HepG2 (cell line): ENCODE measurements around the gene GLT1D1. TPM values are rescaled to one million over a fixed set of nuclear protein-coding genes. Genes with fewer than 3 reads are reported as not detected.

Source experiments
- AGO2 ChIP-seq: fragments of 200-400 bp; formaldehyde crosslinking; optimal IDR thresholded peaks from 2 replicates; pipeline ENCODE3; 2017; ENCODE audit warnings: mild to moderate bottlenecking, low read depth, low read length, moderate library complexity
- HNRNPLL ChIP-seq: fragments of 200-400 bp; formaldehyde crosslinking; IDR thresholded peaks from 2 replicates; pipeline ENCODE4 v1.6.1; 2017; ENCODE audit warnings: mild to moderate bottlenecking, low read depth, low read length; ENCODE audit not compliant: poor library complexity, severe bottlenecking
- ONECUT2 ChIP-seq: sonication (generic); formaldehyde crosslinking; IDR thresholded peaks from 2 replicates; pipeline ENCODE4 v1.4.0; 2020; ENCODE audit warnings: missing genetic modification reagents
- SP1 ChIP-seq, 2 experiments: fragments of 450-650 bp in 1 of 2; sonication (generic) in 1 of 2; formaldehyde crosslinking in 1 of 2; IDR thresholded peaks; 2 replicates each; pipeline versions ENCODE4 v1.4.0 to v1.6.1; 2016 to 2020; ENCODE audit warnings: missing genetic modification reagents in 1 of 2
- YY1 ChIP-seq: IDR thresholded peaks from 2 replicates; pipeline ENCODE4 v1.6.1; 2011; ENCODE audit warnings: low read length, low read depth, moderate library complexity, mild to moderate bottlenecking; ENCODE audit not compliant: insufficient read depth, insufficient replicate concordance
- ZNF10 ChIP-seq: sonication (generic); formaldehyde crosslinking; IDR thresholded peaks from 2 replicates; pipeline ENCODE4 v1.4.0; 2020; ENCODE audit warnings: mild to moderate bottlenecking, low read depth, missing genetic modification reagents, borderline replicate concordance
- polyA plus RNA-seq, 8 experiments: library from polyadenylated mRNA; depleted of rRNA in 3 of 8; stranded (reverse) in 7 of 8; unstranded in 1 of 8; fragments of >200 nt; fragmentation: Illumina TruSeq in 4 of 8; extraction: Trizol in 4 of 8; gene quantifications; 2 replicates each; pipeline versions ENCODE4 v1.2.1 to v1.2.3, GENCODE V29; 2011 to 2016; ENCODE audit warnings: low read depth in 4 of 8, missing spikeins in 1 of 8, mixed read lengths in 1 of 8; ENCODE audit not compliant: insufficient read depth in 1 of 8
- total RNA-seq, 5 experiments: library from RNA; depleted of rRNA; stranded (reverse); fragments of >200 nt; fragmentation: Illumina TruSeq; extraction: Trizol; gene quantifications; 2 replicates each; pipeline ENCODE4 v1.2.3, GENCODE V29; 2016; ENCODE audit warnings: low read depth in 1 of 5
- TF ChIP-seq, protein P1 (sequence below): sonication (generic); formaldehyde crosslinking; IDR thresholded peaks from 2 replicates; pipeline ENCODE4 v1.5.1; 2020; ENCODE audit warnings: mild to moderate bottlenecking, missing genetic modification reagents, moderate library complexity

Gene GLT1D1
- total and polyA plus RNA-seq, 2 of the 13 experiments (the other 11 are each of a cell fraction or from before 2014, with no cell fraction given): 0.09 to 0.17 TPM

GRCh38 chr12:128823216-128823915, 29.9 kb upstream of the GLT1D1 start (continued):
- TF ChIP-seq SP1 (IDR thresholded peaks at IDR 0.05) (no peak), SP1 (CRISPR knock-in tag; IDR thresholded peaks at IDR 0.05) (peak; percentile 33; the same call in 1 of the 2 replicates), ZNF10 (CRISPR knock-in tag) (0 out of 2 replicates have a peak, but pooled peaks have one; percentile 61), ONECUT2 (CRISPR knock-in tag) (no peak), YY1 (peak; percentile 26), HNRNPLL (peak; percentile 82), AGO2 (peak; percentile 43)
- TF ChIP-seq, protein P1, sequence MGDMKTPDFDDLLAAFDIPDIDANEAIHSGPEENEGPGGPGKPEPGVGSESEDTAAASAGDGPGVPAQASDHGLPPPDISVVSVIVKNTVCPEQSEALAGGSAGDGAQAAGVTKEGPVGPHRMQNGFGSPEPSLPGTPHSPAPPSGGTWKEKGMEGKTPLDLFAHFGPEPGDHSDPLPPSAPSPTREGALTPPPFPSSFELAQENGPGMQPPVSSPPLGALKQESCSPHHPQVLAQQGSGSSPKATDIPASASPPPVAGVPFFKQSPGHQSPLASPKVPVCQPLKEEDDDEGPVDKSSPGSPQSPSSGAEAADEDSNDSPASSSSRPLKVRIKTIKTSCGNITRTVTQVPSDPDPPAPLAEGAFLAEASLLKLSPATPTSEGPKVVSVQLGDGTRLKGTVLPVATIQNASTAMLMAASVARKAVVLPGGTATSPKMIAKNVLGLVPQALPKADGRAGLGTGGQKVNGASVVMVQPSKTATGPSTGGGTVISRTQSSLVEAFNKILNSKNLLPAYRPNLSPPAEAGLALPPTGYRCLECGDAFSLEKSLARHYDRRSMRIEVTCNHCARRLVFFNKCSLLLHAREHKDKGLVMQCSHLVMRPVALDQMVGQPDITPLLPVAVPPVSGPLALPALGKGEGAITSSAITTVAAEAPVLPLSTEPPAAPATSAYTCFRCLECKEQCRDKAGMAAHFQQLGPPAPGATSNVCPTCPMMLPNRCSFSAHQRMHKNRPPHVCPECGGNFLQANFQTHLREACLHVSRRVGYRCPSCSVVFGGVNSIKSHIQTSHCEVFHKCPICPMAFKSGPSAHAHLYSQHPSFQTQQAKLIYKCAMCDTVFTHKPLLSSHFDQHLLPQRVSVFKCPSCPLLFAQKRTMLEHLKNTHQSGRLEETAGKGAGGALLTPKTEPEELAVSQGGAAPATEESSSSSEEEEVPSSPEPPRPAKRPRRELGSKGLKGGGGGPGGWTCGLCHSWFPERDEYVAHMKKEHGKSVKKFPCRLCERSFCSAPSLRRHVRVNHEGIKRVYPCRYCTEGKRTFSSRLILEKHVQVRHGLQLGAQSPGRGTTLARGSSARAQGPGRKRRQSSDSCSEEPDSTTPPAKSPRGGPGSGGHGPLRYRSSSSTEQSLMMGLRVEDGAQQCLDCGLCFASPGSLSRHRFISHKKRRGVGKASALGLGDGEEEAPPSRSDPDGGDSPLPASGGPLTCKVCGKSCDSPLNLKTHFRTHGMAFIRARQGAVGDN (CRISPR knock-in tag): peak; percentile 54
